Measurements from ENCODE around the gene SLC9A3.
"Not testable (repeated sequence)": the region's sequence is repeated elsewhere in the genome, so short reads cannot be mapped to it uniquely, and the experiment has no call there.

Gene SLC9A3

DNA sequence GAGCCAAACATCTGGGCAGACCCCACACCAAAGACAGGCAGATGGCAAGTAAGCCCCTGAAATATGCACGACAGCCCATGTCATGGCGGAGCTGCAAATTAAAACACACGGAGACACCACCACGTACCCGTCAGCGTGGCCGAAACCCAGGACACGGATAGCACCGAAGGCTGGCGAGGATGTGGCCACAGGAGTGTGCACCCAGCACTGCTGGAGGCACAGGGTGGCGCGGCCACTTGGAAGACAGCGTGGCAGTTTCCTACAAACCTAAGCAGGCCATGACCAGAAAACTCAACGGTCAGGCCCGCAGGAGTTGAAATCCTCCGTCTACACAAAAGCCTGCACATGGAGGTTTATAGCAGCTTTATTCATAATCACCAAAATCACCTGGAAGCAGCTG lies 12.8 kb downstream of the SLC9A3 start:
- DNase-seq (ENCODE audit: insufficient read length, low spot score) = no peak
- FAIRE-seq = no peak

DNA sequence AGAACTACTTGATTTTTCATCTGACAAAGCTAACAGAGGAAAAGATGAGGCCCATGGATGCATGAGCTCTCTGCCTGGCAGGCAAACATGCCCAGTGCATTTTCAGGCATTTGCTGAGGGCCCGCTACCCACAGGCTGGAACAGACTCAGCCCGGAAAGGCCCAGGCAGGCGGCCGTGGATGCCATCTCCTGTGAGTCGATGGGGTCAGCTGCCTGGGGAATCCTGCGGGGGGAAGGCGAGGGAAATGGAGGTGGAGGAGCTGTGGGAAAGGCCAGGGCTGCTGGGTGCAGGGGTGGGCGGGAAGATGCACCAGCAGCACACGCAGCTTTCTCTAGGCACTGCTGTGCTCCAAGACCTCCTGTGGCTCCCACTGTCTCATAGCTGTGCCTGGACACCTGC lies 13.7 kb downstream of the SLC9A3 start:
- DNase-seq (ENCODE audit: insufficient read length, low spot score) (no peak), FAIRE-seq (no peak)

DNA sequence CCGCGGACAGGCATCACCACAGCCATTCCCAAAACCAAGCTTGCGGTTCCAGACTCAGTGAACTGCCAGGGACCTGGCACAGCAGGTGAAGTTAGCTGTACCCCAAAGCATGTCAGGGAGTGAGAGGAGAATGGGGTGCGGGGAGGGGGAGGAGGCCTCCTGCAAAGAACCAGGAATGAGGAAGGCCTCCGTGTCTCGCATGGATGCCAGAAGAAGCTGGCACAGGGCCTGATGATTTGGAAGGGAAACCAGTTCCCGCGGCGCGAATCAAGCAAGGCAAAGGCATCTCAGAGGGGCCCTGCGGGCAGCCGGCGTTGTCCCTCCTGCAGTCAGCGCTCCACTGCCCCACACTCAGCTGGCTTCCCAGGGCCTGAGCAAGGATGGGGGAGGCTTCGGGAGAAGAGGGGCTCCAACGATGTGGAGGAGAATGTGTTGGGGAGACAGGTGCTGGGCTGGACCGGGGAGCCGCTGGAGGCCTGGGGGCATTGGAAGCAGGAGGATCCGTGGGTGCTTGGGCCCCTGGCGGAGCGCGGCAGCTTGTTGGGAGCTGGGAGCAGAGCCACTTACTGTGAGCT lies 14.6 kb downstream of the SLC9A3 start:
- DNase-seq (ENCODE audit: insufficient read length, low spot score) (no peak), FAIRE-seq (no peak)

DNA sequence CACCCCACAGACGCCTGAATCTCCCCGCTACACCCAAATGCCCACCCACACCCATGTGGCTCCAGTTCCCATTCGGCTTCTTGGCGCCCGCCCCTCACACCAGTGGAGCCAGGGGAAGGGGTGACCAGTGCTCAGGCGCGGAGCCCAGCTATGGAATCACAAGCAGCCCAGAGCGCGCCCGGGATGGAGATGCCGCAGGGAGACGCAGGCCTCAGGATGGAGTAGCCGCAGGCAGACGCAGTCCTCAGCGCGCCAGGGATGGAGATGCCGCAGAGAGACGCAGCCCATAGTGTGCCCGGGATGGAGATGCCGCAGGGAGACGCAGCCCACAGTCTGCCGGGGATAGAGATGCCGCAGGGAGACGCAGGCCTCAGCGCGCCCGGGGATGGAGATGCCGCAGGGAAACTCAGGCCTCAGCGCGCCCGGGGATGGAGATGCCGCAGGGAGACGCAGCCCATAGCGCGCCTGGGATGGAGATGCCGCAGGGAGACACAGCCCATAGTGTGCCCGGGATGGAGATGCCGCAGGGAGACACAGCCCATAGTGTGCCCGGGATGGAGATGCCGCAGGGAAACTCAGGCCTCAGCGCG lies 16.2 kb downstream of the SLC9A3 start:
- DNase-seq (ENCODE audit: insufficient read length, low spot score); FAIRE-seq: not testable (repeated sequence)

DNA sequence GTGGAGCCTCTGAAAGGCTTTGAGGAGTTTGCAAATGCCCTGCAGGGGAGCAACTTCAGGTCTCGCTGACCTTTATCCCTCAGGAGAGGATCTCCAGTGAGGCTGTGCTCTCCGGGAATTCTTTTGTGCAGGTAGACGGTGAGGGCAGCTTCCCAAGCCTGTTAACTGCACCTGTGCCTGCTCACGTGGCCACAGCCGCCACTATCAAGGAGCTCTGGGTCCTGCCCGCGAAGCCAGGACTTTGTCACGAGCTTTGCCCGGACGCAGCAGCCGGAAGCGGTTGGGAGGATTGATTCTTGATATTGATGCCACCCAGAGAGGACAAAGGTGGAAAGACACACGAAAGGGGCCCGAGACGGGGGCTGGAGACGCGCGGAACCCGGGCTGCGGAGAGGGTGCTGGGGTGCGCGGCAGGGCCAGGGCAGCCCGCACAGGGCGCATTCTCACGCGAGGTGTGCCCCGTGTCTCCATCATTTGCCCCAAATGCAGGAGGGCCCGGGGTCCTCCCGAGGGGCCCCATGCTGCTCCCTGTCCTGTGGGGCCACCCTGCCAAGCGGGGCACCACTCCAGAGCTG lies 18.2 kb downstream of the SLC9A3 start:
- DNase-seq (ENCODE audit: insufficient read length, low spot score) (no peak), FAIRE-seq (no peak)

DNA sequence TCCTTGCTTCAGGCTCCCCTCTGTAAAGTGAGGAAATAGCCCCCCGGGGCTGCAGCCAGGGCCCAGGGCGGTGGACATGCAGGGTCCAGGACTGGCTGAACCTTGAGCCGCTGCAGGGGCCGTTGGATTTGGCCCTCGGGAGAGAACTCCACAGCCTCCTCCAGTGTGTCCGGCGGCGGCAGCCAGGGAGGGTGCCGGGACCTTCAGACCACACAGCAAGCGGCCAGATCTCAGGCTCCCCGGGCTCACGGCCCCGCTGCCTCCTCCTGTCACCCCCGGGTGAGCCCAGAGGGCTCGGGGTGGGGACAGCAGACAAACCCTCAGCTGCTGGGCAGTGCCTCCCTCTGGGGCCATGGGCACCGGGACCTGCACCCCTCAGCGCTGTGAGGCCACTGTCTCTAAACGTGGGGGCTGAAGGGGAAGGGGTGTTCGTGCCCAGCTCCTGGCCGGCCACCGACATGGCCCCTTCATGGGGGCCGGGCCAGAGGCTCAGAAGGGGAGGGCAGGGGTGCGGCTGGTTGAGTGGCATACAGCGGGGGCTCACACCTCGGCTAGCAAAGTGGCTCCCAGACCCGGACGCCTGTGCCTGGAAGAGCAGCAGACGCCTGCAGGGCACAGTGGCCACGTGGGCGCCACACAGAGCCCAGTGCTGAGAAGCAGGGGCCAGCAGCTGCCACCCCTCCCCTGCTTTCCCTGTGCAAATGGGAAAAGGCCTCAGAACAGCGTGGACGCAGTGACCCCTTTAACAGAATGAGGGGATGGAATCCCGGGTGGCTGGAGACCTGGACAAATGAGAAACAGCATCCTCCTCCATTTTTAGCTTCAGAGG lies 19.7 kb downstream of the SLC9A3 start:
- FAIRE-seq = no peak
- no peak for DNase-seq (ENCODE audit: insufficient read length, low spot score)

DNA sequence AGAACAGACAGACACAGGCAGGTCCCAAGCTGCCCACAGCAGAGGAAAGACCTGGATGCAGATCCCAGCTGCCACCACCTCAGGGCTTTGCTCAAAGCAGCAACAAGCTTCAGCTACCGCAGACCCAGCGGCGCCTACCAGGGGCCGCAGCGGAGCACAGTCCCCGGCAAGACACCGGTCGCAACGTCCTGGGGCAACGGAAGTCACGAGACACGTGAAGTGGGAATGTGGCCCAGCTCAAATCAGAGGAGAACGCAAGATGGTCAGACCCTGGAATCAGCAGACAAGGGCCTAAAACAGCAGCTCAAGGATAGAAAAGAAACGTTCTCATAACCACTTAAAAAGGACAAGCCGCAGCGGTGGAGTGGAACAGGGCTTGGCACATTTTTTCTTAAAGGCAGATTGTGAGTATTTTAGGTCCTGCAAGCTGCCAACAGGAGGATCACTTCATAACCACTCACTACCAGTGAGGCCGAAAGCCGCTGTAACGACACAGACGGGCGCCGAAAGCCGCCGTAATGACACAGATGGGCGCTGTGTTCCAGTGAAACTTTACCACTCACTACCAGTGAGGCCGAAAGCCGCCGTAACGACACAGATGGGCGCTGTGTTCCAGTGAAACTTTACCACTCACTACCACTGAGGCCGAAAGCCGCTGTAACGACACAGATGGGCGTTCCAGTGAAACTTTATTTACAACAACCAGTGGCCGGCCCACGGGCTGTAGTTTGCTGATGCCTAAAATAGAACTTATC lies 21.7 kb downstream of the SLC9A3 start:
- DNase-seq (ENCODE audit: insufficient read length, low spot score) (no peak), FAIRE-seq (no peak)

DNA sequence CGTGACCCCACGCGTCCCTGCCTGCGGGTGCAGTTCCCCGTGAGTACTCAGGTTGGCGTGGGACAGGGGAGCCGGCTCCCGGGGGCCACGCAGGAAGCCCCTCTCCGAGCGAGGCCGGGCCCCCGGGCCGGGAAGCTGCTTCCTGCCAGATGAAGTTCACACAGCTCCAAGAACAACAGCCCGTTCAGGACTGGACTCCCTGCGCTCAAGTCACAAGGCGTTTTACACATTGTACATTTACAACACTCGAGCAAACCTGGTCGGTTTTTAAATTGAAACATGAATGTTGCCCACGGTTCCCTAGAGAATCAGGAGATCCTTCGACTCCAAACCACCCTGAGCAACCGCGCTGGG lies 22.4 kb downstream of the SLC9A3 start:
- FAIRE-seq (no peak), DNase-seq (ENCODE audit: insufficient read length, low spot score) (no peak)

DNA sequence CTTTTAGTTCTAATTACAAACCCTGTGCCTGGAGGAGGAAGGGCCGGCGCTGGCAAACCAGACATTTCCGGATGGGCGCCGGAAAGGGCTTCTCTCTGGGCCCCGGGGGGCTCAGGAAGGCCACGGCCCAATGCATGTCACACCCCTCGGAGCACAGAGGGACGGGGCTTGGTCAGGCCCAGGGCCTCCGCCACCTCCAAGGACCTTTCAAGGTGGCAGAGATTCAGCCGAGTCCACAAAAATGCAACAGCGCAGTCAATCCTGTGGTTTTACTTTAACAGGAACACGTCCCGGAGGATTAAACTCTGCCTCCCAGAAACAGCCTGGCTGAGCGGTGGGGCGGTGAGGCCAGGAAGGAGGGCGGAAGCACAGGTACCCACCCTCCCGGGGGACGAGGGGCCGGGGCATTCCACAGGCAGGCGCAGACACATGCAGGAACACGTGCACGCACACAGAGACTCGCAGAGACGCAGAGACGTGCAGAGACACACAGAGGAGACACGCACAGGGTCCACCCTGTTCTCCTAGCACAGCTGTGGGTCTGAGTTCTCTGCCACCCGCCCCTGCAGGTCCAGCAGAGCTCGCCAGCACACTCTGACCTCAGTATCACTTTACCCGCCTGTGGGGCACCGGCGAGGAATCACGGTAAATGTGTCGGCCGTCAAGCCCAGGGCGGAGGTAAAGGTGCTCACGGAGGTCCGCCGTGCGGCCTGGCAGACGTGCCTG lies 23.0 kb downstream of the SLC9A3 start:
- FAIRE-seq = no peak
- no peak for DNase-seq (ENCODE audit: insufficient read length, low spot score)

DNA sequence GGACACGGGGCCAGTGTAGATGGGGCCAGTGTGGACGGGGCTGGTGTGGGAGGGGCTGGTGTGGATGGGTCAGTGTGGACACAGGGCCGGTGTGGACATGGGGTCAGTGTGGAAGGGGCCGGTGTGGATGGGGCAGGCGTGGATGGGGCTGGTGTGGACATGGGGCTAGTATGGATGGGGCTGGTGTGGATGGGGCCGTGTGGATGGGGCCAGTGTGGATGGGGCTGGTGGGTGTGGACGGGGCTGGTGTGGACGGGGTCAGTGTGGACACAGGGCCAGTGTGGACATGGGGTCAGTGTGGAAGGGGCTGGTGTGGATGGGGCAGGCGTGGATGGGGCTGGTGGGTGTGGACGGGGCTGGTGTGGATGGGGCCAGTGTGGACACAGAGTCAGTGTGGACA lies 23.8 kb downstream of the SLC9A3 start:
- DNase-seq (ENCODE audit: insufficient read length, low spot score) (no peak), FAIRE-seq (no peak)

DNA sequence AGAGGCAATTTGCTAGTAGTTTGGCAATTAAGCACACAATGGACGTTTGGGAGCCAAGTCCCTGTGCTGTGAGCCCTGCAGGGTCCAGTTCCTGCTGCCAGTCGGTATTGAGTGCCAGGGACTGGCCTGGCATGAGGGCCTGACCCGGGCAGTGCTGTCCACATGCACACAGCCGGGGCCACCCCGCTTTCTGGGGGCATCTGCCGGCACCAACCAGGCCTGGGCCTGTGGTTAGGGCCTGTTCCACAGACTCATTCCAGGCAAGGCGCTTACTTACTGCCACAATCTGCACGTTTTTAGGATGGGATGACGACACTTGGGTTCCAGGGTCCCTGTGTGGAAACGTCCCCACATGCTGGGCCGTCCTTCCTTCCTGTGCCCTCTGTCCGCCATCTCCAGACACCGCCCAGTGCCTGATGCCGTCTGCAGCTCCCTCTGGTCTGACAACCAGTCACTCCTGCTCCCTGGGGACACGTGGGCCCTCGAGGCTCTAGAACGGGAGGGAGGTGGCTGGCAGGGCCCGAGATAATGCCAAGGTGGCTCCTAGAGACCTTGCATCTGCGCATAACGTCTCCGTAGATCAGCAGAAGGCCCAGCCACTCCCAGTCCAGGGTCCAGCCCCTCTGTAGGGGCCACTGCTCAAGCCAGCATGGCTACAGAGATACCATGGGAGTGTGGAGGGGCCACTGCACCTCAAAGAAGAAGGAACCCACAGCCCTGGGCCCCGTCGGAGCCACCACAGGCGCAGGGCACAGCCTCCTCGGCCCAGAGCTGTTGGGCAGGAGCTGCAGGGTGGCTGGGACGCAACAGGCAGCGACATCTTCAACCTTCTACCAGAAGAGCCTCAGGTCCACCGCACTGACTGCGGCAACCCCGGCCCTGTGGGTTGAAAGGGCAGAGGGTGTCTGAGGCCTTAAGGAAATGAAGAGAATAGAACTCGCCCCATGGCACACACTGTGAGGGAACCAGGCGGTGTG lies 24.7 kb downstream of the SLC9A3 start:
- FAIRE-seq (no peak), DNase-seq (ENCODE audit: insufficient read length, low spot score) (no peak)

DNA sequence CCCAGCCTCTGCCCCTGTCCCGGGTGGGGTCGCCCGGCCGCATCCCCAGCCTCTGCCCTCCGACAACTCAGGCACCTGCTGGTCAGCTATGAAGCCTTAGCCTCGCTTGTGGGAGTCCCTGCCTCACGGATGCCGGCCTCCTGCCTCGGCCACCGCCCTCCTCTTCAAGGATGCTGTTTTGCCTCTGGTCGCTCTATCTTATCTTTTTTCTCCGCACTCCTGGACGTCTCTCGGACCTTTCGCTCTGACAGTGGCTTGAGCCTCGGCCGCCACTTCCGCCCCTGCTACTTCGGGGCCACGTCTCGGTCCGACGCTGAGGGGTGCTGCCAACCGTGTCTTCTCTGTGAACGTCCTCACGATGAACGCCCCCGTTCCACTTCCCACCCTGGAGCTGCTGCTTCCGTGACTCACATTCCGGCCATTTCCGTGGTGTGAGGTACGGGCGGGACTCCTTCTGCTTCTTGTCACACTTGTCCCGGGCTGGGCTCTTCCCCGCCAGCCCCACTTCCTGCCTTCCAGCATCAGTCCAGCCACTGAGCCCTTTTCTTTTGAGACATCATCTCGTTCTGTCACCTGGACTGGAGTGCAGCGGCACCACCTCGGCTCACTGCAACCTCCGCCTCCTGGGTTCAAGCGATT lies 26.3 kb downstream of the SLC9A3 start:
- DNase-seq (ENCODE audit: insufficient read length, low spot score) (no peak), FAIRE-seq (peak; percentile 20)

DNA sequence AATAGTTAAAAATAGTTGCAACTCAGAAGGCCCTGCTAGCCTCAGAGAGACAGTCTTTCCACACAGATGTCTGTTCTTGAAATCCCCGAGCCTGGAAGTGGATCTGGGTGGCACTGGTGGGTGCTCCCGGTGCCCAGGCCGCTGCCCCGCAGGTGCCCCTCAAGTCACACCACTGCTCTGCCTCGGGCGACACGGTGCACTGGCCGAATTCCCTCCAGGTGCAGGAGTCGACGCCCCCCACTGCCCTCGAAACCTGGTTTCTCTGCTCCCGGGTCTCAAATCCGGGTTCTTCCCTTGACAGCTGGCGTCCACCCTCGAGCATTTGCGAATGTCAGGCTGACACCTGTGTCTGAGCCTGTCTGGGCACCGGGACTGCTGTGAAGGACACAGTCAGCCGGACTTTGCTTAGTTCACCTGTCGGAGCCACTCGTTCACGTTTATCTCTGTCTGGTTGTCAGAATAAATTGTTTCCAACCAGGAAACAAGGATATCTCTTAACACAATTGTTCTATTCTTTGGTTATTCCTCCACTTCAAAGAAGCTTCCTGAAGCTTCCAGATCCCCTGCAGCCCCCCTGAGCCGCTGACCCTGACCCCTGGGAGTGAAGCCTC lies 27.1 kb downstream of the SLC9A3 start:
- FAIRE-seq (no peak), DNase-seq (ENCODE audit: insufficient read length, low spot score) (no peak)

DNA sequence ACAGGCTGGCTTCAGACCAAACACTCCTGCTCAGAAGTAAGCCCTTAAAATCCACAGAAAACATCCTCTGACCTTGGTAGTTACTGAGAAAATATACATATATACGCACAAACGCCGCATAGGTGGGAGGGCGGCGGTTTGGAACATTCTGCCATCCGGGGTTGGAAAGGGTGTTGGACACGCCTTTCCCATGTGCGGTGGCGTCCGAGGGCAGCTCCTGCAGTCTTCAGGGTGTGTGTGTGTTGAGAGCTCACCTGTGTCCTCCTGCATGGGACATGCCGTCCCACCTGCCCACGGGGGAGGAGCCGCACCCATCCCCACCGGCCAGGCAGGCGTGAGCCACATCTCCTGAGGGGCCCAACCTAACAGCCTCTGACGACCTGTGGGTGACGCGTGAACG lies 28.2 kb downstream of the SLC9A3 start:
- no peak for DNase-seq (ENCODE audit: insufficient read length, low spot score)
- FAIRE-seq = no peak

DNA sequence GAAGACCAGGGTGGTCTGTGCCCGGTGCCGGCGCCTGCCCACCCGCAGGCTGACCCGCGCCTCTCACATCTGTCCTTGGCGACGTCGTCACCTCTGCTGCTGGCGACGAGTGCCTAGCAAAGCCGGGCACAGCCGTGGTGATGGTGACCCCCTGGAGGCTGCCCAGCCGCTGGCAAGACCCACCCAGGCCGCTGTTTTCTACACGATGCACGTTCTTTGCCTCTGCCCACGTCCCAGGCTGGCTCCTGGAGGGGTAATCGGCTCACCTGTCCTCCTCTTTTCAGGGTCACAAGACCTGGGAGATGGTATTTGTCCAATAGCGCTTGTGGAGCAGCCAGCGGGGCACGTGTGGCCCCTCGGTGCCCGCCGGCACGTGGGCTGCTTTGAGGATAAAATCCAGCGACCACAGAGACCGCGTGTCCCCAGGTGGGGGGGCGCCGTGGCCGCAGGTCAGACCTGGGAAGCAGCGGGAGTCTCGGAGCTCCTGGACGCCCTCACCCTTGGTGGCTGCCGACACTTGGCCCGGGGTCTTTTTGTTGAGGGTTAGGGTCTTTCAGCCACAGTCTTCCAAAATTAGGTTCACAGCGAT lies 29.5 kb downstream of the SLC9A3 start:
- FAIRE-seq (no peak), DNase-seq (ENCODE audit: insufficient read length, low spot score) (no peak)

DNA sequence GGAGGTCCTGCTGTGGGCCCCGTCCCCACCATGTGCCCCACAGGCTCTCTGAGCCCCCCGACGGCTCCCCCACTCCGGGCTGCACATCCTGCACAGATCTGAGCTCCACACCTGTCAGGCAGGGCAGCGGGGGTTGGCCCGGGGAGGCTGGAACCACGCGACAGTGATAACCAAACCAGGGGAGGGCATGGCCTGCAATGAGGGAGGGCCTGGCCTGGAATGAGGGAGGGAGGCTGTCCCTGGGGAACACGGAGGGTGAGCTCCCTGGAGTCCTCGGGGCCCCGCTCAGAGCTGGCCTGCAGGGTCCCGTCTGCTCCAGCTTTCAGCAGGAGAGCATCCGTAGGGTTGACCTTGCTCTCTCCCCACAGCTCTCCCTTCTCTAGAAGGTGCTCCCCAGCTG lies 30.5 kb downstream of the SLC9A3 start:
- FAIRE-seq (no peak), DNase-seq (ENCODE audit: insufficient read length, low spot score) (no peak)

DNA sequence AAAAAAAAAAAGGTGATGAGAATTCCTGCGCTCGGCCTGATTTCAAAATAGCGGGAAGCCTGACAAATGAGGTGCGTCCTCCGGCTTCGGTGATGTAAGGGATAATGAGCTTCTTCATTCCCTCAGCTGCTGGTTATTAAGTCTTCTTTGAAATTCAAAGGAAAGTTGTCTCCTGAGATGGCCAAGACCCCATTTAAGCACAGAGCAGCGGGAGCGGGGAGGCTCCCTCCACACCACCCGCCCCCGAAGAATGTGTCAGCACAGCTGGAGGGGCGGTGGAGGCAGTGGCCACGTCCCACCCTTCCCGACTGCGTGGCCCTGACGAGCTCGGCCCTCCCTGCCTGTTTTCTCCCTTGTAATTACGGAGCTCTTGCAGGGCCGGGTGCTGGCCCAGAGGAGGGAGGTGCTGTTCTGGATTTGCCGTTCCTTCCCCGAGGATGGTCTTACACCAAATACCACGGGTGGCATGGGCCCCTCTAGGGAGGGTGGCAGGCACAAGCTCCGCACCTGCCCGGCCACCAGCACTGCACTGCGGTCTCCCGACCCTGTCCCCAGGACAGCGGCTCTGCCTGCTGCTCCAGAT lies 31.0 kb downstream of the SLC9A3 start:
- no peak for DNase-seq (ENCODE audit: insufficient read length, low spot score)
- FAIRE-seq = peak; percentile 13

All from HTR-8/SVneo (cell line).